ENCODE measurements around the gene MICAL2.

DNA sequence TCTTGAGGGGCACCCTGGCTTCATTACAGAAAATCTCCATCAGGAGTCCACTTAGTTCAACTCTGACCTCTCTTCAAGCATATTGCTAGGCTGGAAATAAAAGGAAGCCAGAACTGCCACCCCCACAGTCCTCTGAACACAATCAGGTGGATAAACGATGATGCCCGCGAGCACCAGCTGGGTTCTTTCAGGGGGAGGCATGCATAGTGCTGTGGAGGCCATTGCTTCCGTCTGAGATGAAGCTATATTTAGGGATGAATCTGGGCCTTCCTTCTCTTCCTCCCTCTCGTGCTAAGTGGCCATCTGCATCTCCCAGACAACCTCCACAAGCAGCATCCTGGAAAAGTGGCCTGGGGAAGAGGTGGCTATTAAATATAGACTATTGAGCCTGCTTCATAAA lies 3.9 kb upstream of the MICAL2 start:
- TF ChIP-seq, protein P1, sequence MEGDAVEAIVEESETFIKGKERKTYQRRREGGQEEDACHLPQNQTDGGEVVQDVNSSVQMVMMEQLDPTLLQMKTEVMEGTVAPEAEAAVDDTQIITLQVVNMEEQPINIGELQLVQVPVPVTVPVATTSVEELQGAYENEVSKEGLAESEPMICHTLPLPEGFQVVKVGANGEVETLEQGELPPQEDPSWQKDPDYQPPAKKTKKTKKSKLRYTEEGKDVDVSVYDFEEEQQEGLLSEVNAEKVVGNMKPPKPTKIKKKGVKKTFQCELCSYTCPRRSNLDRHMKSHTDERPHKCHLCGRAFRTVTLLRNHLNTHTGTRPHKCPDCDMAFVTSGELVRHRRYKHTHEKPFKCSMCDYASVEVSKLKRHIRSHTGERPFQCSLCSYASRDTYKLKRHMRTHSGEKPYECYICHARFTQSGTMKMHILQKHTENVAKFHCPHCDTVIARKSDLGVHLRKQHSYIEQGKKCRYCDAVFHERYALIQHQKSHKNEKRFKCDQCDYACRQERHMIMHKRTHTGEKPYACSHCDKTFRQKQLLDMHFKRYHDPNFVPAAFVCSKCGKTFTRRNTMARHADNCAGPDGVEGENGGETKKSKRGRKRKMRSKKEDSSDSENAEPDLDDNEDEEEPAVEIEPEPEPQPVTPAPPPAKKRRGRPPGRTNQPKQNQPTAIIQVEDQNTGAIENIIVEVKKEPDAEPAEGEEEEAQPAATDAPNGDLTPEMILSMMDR (IDR thresholded peaks at IDR 0.05) = no peak
- no peak for TF ChIP-seq POLR2A (IDR thresholded peaks at IDR 0.05)
